Adrenal gland (tissue), 5 donors: Measurements from ENCODE around the gene TCF12.

ENCODE experiments used
- CTCF ChIP-seq, 6 experiments: fragments of 450-650 bp in 4 of 6; fragments of 200-600 bp in 2 of 6; sonication (generic) in 1 of 6; IDR thresholded peaks; 1 replicate in 5 of 6; 2 replicates in 1 of 6; pipeline versions ENCODE4 v1.5.1 to v1.8.0; 2016 to 2021; ENCODE audit warnings: antibody characterized with exemption in 6 of 6, mild to moderate bottlenecking in 2 of 6, moderate library complexity in 1 of 6
- POLR2A ChIP-seq, 2 donors: fragments of 450-650 bp; IDR thresholded peaks; one replicate each; pipeline ENCODE4 v1.6.1; 2017; ENCODE audit warnings: antibody characterized with exemption in 2 of 2, mild to moderate bottlenecking in 2 of 2, moderate library complexity in 1 of 2
- donor health status: DM: no; HTN: no; CAD: no.

GRCh38 chr15:57236561-57237300, 318.3 kb downstream of the TCF12 start:
- TF ChIP-seq POLR2A (IDR thresholded peaks at IDR 0.05), result no peak
- no peak for TF ChIP-seq CTCF (IDR thresholded peaks at IDR 0.05)
